ENCODE measurements around the gene PRKAR1A.
"Not testable (repeated sequence)": the region's sequence is repeated elsewhere in the genome, so short reads cannot be mapped to it uniquely, and the experiment has no call there.

The PRKAR1A gene

GRCh38 chr17:68512247-68512959, at the start of gene PRKAR1A:
PRKAR1A (plus strand) TSS chr17:68512430; CDS start chr17:68515400, 2,970 bp downstream.
- DNase-seq: peak; percentile 52

- DNase-seq: no peak
Measured at GRCh38 chr17:68463211-68464019, 48.8 kb upstream of the PRKAR1A start.

- no peak for DNase-seq
Measured at GRCh38 chr17:68468334-68468733, 43.9 kb upstream of the PRKAR1A start.

GRCh38 chr17:68468788-68469187, 43.4 kb upstream of the PRKAR1A start:
- no peak for DNase-seq

GRCh38 chr17:68470961-68471360, 41.3 kb upstream of the PRKAR1A start:
- no peak for DNase-seq

- DNase-seq: no peak
Measured at GRCh38 chr17:68480885-68481284, 31.3 kb upstream of the PRKAR1A start.

- DNase-seq: no peak
Measured at GRCh38 chr17:68482576-68483041, 29.6 kb upstream of the PRKAR1A start.

GRCh38 chr17:68484458-68484857, 27.8 kb upstream of the PRKAR1A start:
- no peak for DNase-seq

- no peak for DNase-seq
Measured at GRCh38 chr17:68489919-68490318, 22.3 kb upstream of the PRKAR1A start.

- DNase-seq: peak; percentile 16
Measured at GRCh38 chr17:68491381-68492231, 20.6 kb upstream of the PRKAR1A start.

- DNase-seq: not testable (repeated sequence)
Measured at GRCh38 chr17:68492394-68493054, 19.7 kb upstream of the PRKAR1A start.

GRCh38 chr17:68495081-68495480, 17.1 kb upstream of the PRKAR1A start:
- no peak for DNase-seq

- DNase-seq: no peak
Measured at GRCh38 chr17:68497885-68498319, 14.3 kb upstream of the PRKAR1A start.

- DNase-seq: no peak
Measured at GRCh38 chr17:68498479-68499326, 13.5 kb upstream of the PRKAR1A start.

GRCh38 chr17:68499587-68499986, 12.6 kb upstream of the PRKAR1A start:
- DNase-seq: no peak

GRCh38 chr17:68501074-68501473, 11.2 kb upstream of the PRKAR1A start:
- DNase-seq: no peak

GRCh38 chr17:68505951-68506350, 6.3 kb upstream of the PRKAR1A start:
- DNase-seq: no peak

- DNase-seq: no peak
Measured at GRCh38 chr17:68507576-68507975, 4.7 kb upstream of the PRKAR1A start.

GRCh38 chr17:68509141-68510057, 2.8 kb upstream of the PRKAR1A start:
- peak; percentile 10 for DNase-seq

- DNase-seq: no peak
Measured at GRCh38 chr17:68511254-68511670, 968 bp upstream of the PRKAR1A start.

Measured in DMS79 (cell line).